ENCODE results near the gene ATN1. TPM values are rescaled to one million over a fixed set of nuclear protein-coding genes. Genes with fewer than 3 reads are reported as not detected.

ATN1 gene
- total and polyA plus RNA-seq, 9 of the 15 experiments (the other 6 are each of a cell fraction or from before 2014, with no cell fraction given), result 0.15 to 49.8 (median 2.7) TPM

GRCh38 chr12:6965026-6965661, 37.4 kb downstream of the ATN1 start (continued):
- TF ChIP-seq CLOCK (CRISPR knock-in tag; IDR thresholded peaks at IDR 0.05; ENCODE audit: borderline replicate concordance), result no peak
- TF ChIP-seq ZNF592 (IDR thresholded peaks at IDR 0.05), result peak; percentile 95
- no peak for TF ChIP-seq E2F5 (CRISPR knock-in tag; IDR thresholded peaks at IDR 0.05)
- peak; percentile 44; the same call in 1 of the 2 replicates for TF ChIP-seq ATF4 (CRISPR knock-in tag; IDR thresholded peaks at IDR 0.05)
- peak; percentile 44 to 68; a peak in 3 of 4 replicates for TF ChIP-seq MAZ (CRISPR knock-in tag; conservative IDR thresholded peaks at IDR 0.05 in 1 of 2, IDR thresholded peaks at IDR 0.05 in 1 of 2)
- TF ChIP-seq RAD21 (CRISPR knock-in tag; conservative IDR thresholded peaks at IDR 0.05 in 1 of 2, IDR thresholded peaks at IDR 0.05 in 1 of 2), result peak; percentile 62 to 65
- TF ChIP-seq ZNF318 (IDR thresholded peaks at IDR 0.05; ENCODE audit: borderline replicate concordance in 1 of 2, low read depth in 1 of 2), result no peak

All from K562 (cell line).